ENCODE data around the gene MGP. TPM values are rescaled to one million over a fixed set of nuclear protein-coding genes. Genes with fewer than 3 reads are reported as not detected.

The MGP gene
- total and polyA plus RNA-seq, 8 donors: 30.3 to 179 (median 79.0) TPM

GRCh38 chr12:14852880-14853279 is 32.8 kb downstream of the MGP start:
- intact Hi-C loops (cut with DNase I): loop anchor here in 1 of 3 donors (10.0 kb wide), 1 partner anchor 142 kb away; no protein-coding TSS in a partner anchor

GRCh38 chr12:14850929-14851663 is 34.6 kb downstream of the MGP start:
- ATAC-seq: no peak
- Histone ChIP-seq H3K9me3 (no peaks in the 10 kb centered on the region), H3K4me3 (no peak overlapping the region), H3K27me3 (no peaks in the 10 kb centered on the region), H3K36me3 (no peaks in the 10 kb centered on the region), H3K4me1 (peaks cover 5 to 15% (median 13%) of the 10 kb centered on the region in 3 donors), H3K27ac (no peak overlapping the region)
- WGBS, 2 donors: 0 to 99% methylated on average over 1 of the region's 1 CpG
- no peak for DNase-seq
- TF ChIP-seq CTCF (IDR thresholded peaks at IDR 0.05): no peak
- intact Hi-C loops (cut with DNase I): loop anchor here in 1 of 3 donors (10.0 kb wide), 1 partner anchor 144 kb away; no protein-coding TSS in a partner anchor
- no peak for FAIRE-seq

More at GRCh38 chr12:14852880-14853279, 32.8 kb downstream of the MGP start:
- FAIRE-seq (no peak), ATAC-seq (no peak), DNase-seq (no peak)
- no peak for TF ChIP-seq CTCF (IDR thresholded peaks at IDR 0.05)
- Histone ChIP-seq H3K27ac (no peak overlapping the region), H3K27me3 (no peaks in the 10 kb centered on the region), H3K4me1 (no peaks in the 10 kb centered on the region), H3K9me3 (no peaks in the 10 kb centered on the region), H3K4me3 (no peak overlapping the region), H3K36me3 (no peaks in the 10 kb centered on the region)

GRCh38 chr12:14849661-14850060 is 36.0 kb downstream of the MGP start:
- ATAC-seq (no peak), DNase-seq (no peak), FAIRE-seq (no peak)
- intact Hi-C loops (cut with DNase I): loop anchor here (5.0 to 10.0 kb wide), 4 partner anchors 75 to 145 kb away; no protein-coding TSS in a partner anchor
- Histone ChIP-seq H3K4me3 (no peak overlapping the region), H3K9me3 (no peaks in the 10 kb centered on the region), H3K27me3 (no peaks in the 10 kb centered on the region), H3K36me3 (no peaks in the 10 kb centered on the region), H3K4me1 (peaks cover 10 to 21% (median 20%) of the 10 kb centered on the region in 3 donors), H3K27ac (no peak overlapping the region)
- 76 to 78% methylated on average over 2 of the region's 2 CpGs for WGBS, 2 donors
- no peak for TF ChIP-seq CTCF (IDR thresholded peaks at IDR 0.05)

GRCh38 chr12:14846876-14847580 is 38.6 kb downstream of the MGP start:
- Histone ChIP-seq H3K36me3 (no peaks in the 10 kb centered on the region), H3K4me3 (no peak overlapping the region), H3K9me3 (no peaks in the 10 kb centered on the region), H3K27me3 (no peaks in the 10 kb centered on the region), H3K27ac (peak overlapping the region in 3 of 4 donors; percentile 1 to 55 (median 50)), H3K4me1 (peaks cover 25 to 37% (median 33%) of the 10 kb centered on the region in 3 donors)
- intact Hi-C loops (cut with DNase I): loop anchor here in 2 of 3 donors (5.0 to 10.0 kb wide), 3 partner anchors 78 to 145 kb away; no protein-coding TSS in a partner anchor
- DNase-seq (peak in 1 of 6 donors; percentile 14), FAIRE-seq (no peak), ATAC-seq (peak; percentile 51 to 62 (median 59))
- TF ChIP-seq CTCF (IDR thresholded peaks at IDR 0.05): no peak
- WGBS, 2 donors: 11 to 28% methylated on average over 4 of the region's 4 CpGs

Measured in pancreas (tissue), 10 donors.